ENCODE results near the gene MAEL.

MAEL gene

GRCh38 chr1:167059045-167059808, 70.1 kb downstream of the MAEL start:
- DNase-seq, result peak; percentile 53

DNA sequence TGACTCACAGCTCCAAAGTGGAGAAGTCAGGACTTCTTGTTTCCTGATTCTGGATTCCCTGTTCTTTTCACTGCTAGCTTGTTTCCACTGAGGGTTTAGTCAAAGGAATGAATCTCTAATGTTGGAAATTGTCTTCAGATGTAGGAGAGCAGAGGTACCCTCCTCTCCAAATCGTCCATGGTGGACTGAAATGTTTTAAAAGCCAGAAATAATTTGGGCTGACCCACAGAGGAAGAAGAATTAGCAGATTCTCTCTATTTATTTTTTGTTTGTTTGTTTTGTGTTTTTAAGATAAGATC, 70.7 kb downstream of the MAEL start:
- no peak for DNase-seq

- no peak for DNase-seq
Observed at GRCh38 chr1:167060141-167061072, 71.3 kb downstream of the MAEL start.

DNA sequence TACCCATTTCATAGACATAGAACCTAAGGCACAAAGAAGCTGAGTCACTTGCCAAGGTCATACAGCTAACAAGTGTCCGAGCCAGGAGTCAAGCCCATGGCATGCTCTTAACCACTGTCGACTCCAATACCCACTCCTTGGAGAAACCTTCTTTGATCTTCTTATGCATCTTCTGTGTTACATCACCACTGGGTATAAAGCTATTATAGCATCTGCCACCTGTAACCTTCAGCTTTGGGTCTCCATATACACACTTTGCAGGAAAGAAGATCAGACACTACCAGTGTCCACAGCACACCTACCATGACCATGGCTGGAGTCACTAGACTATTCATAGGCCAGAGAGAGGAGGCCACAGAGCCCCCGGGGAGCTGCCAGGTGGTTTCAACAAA, 72.0 kb downstream of the MAEL start:
- no peak for DNase-seq

DNA sequence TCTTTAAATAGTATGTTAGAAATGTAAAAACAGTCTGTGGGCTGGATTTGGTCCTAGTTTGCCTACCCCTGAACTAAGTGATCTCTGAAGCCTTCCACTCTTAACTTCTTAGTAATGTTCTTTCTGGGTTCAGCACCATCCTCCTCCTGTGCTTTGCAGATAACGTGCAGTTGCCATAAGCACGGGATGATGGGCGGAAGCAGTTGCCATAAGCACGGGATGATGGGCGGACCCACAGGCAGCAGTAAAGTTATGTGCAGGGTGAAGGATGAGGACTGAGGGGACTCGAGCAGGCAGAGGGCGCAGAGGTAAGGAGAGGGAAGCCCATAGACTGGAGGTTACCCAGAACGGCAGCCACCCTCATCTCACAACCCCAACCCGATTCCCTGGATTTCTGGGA, 75.5 kb downstream of the MAEL start:
- no peak for DNase-seq

DNA sequence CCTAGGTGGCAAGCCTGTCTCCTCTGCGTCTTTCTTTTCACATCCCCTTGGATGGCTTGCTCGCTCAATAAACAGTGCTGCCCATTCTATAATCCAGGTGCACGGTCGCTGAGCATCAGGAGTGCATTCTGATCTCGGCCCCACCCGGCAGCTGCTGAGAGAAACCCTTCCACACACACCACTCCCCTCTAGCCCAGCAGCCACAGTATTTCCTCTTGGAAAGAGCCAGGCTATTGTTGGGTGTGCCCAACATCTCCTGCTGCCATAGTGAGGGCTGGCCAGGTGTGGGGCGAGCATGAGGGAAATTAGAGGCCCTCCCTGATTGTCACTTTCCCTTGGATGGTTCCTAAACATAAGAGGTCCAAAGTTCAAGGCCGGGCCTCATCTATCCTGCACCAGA, 76.4 kb downstream of the MAEL start:
- DNase-seq, result no peak

DNA sequence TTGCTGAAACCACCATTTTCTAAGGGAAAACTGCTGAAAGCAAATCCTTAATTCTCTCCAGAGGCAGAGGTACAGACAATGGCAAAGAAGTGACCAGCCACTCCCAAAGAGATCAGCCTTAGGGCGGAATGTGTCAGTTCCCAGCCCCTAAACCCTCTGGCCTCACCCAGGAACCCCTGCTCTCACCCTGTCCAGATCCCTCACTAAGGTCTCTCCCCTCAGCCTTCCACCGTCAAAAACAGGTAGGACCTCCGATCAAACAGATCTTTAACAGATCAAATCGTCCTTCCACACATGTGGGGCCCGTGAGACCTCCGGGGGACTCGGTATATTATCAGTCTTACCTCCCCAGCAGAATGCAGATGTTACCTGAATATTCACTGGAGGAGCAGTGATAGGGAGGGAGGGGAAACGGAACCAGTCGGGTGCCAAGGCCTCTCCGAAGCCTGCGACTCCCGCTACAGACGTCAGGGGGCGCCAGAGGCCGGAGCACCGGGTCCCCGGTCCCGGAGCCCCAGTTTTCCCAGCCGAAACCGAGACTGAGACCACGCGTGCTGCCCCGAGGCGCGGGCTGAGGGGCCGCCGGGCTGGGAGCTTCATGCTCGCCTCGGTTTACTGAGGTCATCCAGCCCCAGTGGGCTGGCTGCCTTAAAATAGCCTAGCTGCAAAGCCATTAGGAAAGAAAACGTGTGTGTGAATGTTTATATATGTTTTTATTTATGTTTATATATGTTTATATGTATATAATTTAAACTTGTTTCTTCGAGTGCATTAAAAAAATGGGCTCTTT, 77.4 kb downstream of the MAEL start:
- peak; percentile 44 for DNase-seq

DNA sequence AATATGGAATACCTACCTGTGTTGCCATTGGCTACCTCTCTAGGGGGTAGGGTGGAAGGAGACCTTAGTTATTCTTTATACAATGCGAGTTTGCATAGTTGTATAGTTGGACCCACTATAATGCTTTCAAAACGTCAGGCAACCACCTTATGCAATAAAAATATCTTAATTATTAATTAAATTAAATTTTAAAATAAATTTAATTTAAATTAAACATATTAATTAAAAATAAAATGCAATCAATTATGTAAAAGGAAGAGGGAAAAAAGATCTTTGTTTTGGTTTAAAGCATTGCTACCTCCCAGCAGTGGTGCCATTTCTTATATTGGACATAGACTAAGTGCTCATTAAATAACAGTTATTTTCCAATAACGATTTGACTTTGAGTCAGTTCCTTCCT, 78.8 kb downstream of the MAEL start:
- no peak for DNase-seq

- no peak for DNase-seq
Observed at GRCh38 chr1:167068761-167069160, 79.7 kb downstream of the MAEL start.

GRCh38 chr1:167071286-167071685, 82.2 kb downstream of the MAEL start:
- no peak for DNase-seq
